T47D (cell line): Measurements from ENCODE around the gene BTNL8.

Experiments
- DNase-seq, 2 experiments: peaks; one replicate each; pipeline versions ENCODE4 v3.0.0 to v3.0.0-alpha.2; 2011 to 2012; ENCODE audit warnings: low read depth in 1 of 2, low spot score in 1 of 2
- JUND ChIP-seq: IDR thresholded peaks from 2 replicates; pipeline ENCODE4 v1.6.1; 2012; ENCODE audit warnings: low read depth
- in situ Hi-C: cut with HindIII; loops from 2 replicates; pipeline ENCODE4 v1.10.0; 2016; ENCODE audit warnings: low sequenced_read_pairs, low pct_unique_long_range_greater_than_20kb

BTNL8 gene

GRCh38 chr5:180988592-180988991 lies 89.6 kb downstream of the BTNL8 start, which contains the start of gene BTNL3:
BTNL3 (plus strand) TSS chr5:180988846; CDS start chr5:180989029, 183 bp downstream.
- no peak for DNase-seq
- TF ChIP-seq JUND: no peak
- in situ Hi-C loops: no loop called here

GRCh38 chr5:180990086-180990881 lies 91.3 kb downstream of the BTNL8 start:
- peak in 1 of 2 experiments; percentile 31 for DNase-seq
- TF ChIP-seq JUND: no peak
- in situ Hi-C loops: no loop called here

- no peak for TF ChIP-seq JUND
- in situ Hi-C loops: no loop called here
- DNase-seq: no peak
Observed at GRCh38 chr5:180990882-180991242, 91.9 kb downstream of the BTNL8 start.
